M059J (cell line): ENCODE data around the gene NCOA1. TPM values are rescaled to one million over a fixed set of nuclear protein-coding genes. Genes with fewer than 3 reads are reported as not detected.
"Not testable (repeated sequence)": the region's sequence is repeated elsewhere in the genome, so short reads cannot be mapped to it uniquely, and the experiment has no call there.

Source experiments
- DNase-seq: peaks from one replicate; pipeline ENCODE4 v3.0.0-alpha.2; 2012; ENCODE audit warnings: low read depth
- total RNA-seq: library from RNA; depleted of rRNA; stranded (reverse); fragments of >200 nt; shearing (Covaris generic); gene quantifications from 2 replicates; pipeline ENCODE4 v1.2.3, GENCODE V29; 2014

NCOA1 gene
- total RNA-seq, 1 experiment from 2014 or later = 13.7 TPM

DNA sequence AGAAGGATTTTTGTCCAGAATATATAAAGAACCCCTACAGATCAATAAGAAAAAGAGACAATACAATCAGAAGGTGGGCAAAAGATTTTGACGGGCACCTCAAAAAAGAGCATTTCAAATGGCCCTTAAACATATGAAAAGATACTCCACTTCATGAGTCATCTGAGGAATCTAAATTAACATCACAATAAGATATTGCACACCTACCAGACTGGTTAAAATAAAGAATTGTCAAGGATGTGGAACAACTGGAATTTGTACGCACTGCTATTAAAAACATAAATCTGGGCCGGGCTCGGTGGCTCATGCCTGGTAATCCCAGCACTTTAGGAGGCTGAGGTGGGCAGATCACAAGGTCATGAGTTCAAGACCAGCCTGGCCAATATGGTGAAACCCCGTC lies 17.0 kb upstream of the NCOA1 start:
- DNase-seq = no peak

DNA sequence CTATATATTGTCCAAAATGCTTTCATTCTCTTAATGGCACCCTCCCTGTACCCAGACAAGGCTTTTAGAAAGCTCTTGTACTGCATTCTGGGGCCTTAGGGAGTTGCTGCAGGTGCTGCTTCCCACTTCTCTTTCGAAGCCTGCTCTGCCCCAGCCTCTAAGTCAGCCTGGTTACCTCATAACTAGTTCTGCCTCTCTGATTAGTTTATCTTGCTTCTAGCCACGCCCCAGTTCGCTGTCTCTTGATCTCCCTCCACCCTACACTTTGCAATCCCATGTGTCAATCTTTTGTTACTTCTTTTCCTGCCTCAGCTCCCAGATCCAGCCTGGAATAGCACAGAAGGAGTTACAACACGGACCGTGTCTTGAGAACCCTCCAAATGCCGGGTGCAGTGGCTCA lies 13.8 kb upstream of the NCOA1 start:
- DNase-seq = no peak

DNA sequence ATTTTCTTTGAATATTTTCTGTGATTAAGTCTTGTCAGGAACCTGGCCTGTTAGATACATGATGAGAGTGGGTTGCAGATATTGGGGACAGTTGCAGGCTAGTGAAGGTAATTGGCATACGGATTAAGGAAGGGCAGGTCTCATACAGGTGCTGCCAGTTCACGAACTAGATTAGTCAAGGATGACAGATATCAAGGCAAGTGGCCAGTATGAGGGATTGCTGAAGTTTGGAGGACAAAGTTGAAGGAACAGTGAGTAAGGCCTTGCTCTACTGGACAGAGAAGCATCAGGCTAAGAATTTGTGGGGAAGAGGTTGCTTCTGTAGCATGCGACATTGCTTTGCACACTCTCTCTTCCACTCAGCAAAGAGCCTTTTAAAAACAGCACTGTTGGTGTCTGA lies 12.8 kb upstream of the NCOA1 start:
- no peak for DNase-seq

DNA sequence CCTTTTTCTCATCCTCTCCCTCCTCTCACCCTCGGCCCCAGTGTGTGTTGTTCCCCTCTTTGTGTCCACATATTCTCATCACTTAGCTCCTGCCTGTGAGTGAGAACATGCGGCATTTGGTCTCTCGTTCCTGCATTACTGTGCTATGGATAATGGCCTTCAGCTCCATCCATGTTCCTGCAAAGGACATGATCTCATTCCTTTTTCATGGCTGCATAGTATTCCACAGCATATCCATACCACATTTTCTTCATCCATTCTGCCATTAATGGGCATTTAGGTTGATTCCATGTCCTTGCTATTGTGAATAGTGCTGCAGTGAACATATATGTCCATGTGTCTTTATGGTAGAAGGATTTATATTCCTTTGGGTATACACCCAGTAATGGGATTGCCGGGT lies 10.8 kb upstream of the NCOA1 start:
- no peak for DNase-seq

DNA sequence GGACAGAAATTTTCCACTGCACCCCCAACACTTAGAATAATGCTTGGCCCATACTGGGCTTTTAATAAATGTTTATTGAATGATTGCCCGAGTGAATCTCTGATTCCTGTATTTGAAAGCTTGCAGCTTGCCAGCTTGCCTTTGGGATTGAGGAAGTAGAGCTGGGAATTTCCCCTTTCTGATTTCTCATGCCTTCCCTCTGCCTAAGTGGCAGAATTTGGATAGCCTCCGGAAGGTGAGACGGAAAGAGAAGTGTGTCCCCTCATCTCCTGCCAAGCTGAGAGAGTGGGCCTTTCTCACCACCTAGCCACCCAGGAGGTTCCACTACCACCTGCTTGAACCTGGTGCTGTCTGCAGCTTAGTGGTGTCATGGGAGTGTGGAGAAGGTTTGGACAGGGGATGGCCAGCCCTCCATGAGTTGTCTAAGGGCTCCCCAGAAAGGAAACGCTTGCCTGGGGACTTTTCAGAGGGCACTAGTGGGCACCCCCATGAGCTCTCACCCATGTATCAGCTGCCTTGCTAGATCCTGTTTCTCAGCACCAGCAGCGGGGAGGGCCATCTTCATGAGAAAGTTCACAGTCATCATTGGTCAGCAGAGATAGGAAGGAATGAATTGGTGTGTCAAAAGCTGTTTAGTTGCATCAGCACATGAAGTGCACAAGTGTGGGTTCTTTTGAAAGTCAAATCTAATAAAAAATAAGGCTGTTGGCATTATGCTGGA lies 8.6 kb upstream of the NCOA1 start:
- no peak for DNase-seq

DNA sequence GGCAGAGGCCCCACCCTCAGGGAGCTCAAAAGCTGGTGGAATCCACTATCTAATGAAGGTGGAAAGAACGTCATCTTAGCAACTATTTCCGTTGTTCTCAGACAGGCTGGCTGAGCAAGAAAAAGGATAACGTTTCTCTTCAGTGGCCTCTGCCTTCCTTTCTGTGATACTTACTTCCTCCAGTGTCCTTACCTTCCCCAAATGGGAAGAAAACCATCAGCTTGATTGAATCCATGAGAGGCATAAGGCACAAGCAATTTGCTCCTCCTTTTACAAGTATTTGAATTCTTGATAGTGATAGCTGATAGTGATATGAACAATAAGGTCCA lies 8.1 kb upstream of the NCOA1 start:
- DNase-seq = no peak

DNA sequence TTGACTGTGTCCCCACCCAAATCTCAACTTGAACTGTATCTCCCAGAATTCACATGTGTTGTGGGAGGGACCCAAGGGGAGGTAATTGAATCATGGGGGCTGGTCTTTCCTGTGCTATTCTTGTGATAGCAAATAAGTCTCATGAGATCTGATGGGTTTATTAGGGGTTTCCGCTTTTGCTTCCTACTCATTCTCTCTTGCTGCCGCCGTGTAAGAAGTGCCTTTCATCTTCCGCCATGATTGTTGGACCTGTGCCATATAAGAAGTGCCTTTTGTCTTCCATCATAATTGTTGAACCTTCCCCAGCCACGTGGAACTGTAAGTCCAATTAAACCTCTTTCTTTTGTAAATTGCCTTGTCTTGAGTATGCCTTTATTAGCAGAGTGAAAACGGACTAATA lies 6.4 kb upstream of the NCOA1 start:
- not testable (repeated sequence) for DNase-seq

DNA sequence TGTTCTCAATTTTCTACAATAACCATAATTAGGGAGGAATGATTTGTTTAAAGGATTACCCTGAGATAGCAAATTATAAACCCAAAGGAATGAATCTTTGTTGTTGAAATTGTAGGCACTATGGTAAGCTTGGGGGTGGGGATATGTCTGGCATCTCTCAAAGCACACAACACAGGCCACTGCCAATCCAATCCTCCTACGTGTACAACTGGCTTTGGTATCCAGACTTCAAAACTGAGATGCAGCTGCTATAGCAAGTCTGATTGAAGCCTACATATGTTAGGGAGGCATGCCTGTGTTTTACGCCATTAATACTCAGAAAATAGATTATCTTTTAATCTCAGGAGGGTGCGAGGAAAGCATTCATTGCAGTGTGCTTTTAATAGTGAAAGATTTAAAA lies 5.9 kb upstream of the NCOA1 start:
- DNase-seq = no peak

DNA sequence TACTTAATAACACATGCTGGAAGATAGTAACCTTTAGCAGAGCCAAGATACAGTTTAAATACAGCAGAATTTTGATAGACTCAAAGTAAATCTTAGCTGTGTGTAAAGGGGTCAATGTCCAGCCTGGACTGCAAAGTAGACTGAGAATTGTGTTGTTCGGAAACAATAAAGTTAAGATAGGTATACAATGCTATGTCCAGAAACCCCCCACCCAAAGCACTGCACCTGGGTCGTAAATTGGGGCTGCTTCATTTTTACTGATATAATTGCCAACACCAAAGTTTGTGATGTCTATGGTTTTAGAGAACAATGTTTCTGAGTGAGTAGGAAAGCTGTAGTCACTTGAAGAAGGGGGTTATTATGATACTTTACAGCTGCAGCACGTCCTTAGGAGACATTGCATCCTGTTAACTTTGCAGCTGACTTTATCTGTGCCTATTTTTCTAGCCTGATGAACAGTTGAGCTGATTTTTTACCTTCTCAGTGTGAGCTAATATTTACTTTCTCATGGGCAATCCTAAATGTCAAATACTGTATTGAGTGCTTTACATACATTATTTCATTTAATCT lies 4.3 kb upstream of the NCOA1 start:
- DNase-seq = no peak

DNA sequence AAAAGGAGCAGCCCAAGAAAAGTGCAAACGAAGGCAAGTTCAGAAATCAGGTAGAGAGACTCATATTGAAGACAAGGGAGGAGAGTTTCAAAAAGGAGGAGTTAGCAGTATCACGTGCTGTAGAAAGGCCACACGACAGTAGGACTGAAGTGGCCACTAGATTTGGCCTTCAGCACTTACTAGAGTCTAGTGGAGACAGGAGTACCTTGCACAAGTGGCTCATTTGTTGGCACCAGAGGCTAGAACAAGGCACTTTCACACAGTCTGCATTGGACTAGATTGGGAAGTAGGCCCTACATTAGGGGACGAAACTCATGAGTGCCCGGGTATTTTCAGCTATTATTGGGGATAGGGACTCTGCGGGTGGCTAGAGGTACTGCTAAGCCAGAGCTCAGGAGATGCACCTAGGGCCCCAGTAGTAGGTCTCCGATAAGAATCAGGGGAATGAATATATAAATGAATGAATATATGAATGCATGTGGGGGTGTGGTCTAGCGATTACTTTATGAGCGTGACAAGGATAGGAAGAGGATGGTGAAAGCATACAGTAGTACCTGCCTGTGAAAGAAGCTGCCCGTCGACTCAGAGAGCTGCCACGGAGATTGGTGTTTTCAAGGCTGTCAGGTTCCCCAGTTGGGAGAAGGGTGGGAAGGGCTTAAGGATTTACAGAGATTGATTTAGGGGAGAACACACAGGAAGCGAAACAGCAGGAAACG lies 1.4 kb upstream of the NCOA1 start:
- no peak for DNase-seq

DNA sequence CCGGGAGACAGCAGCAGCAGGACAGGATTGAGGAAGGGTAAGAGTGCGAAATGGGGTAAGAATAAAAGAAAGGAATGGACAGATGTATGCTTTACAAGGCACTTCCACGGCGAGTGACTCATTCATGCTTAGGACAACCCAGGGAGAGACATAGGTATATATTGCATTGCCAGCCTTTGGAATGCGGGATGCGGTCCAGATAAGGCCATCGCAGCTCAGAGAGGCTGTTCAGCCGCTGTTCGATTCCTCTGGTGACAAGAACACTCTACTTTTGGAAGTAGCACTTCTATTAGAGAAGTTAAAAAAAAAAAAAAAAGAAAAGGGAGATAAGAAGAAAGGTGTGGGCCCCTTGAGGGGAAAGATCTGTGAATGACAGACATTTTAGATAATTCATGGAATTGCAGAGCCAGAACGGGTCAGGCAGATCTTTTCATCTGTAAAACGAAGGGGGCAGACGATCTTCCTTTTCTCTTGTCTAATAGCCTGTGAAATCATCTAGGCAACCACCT lies 819 bp upstream of the NCOA1 start:
- DNase-seq = peak; percentile 45

DNA sequence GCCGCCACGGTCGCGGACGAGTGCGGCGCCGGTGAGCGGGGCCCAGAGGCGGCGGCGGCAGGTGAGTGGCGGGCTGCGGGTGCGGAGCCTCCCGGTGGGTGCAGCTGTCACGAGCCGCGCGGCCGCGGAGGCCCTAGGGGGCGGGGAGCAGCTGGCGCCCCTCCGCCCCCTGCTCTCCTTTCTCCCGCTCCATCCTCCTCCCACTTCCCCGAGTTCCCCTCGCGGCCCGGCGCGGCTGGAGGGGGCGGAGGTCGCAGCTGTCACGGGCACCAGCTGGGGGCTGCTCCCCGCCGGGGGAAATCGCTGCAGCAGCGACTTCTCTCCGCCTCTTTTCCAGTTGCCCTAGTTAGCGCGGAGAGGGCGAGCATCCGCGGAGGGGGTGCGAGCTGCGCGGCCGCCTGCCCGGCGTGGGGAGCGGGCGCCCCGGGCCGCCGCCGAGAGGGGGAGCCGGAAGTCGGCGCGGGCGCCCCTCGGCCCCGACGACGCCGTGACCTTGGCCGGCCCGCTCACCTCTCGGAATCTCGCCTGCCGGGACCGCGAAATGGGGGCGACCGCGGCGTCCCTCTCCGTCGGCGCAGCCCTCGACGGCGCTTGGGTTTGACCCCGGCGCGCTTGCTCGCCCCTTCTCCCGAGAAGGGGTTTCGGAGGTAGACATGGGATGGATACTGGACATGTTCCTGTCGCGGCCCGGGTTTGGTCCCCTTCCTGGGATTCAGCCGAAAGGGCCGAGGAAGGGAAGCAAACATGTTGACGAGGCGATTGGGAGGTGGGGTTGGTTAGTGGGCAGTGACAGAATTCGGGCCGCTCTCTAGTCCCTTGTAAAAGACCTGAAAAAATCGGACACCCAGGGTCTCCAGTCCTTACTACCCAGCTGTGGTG lies 727 bp downstream of the NCOA1 start:
- peak; percentile 34 for DNase-seq

DNA sequence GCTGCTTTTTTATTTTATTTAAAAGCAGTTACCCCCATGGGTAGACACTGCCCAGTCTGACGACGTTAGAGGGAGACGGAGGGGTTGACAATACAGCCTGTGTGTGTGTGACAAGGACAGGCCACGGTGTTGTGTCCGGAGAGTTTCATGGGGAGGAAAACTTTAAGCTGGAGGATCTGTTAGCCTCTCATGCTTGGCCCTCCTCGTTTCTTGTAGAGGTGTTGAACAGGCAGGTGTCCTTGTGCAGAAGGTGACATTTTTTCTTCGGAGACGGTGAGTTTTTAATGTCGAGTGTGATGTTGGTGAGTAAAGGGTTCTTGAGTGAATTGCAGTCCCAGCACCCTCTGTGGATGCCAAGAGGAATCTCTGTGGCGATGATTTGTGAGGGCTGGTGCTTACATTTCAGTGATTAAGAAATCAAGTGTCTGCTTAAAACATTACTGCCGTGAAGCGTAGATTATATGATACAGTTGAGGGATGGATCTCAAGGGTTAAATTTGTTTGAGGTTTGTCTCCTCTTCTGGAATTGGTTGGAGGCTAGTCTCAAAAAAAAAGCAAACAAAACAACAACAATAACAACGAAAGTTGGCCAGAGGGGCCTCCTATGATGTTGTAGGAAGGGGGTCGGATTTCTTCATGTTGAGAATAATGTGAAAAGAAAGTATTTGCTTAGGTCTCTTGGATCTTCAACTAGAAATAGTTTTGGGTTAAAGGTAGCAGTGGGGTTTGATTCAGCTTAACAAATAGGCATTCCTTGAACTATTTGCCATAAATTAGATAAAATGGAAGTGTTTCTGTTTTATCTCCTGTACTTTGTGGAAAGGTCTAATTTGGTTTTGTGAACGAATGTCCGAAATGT lies 1.6 kb downstream of the NCOA1 start:
- DNase-seq = peak; percentile 10

DNA sequence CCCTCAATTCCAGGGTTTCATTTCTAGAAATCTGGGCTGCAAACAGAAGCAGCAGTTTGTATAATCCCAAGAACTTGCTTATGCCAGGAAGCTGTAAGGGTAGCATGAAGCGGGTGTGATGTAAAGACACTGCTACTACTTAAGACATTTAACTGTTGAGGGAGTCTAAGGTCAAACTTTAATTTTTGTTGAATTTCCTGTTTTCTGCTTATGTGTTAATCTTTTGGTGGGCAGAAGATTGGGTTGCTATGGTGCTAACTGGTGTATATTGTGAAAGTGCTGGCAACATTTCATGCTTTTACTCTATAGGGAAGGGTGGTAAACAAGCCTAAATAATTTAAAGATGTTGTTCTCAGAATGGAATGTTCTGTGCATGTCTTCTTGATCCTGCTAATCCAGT lies 2.7 kb downstream of the NCOA1 start:
- DNase-seq = no peak

DNA sequence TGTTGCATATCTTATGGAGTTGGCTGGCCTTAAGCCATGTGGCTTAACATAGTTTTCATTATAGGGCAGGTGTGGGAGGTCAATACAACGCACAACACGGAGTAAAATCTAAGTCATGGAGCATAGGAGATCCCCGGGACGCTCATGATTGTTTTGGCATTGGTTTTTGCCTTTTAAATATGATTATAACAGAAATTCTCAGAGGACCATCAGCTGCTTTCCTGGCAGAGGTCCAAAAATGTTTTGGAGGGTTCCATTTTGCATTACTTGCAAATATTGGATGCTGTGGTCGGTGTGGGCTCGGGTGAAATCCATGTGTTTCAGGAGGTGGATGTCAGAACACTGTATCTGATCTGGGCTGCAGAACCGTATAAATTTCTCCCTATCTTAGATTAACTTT lies 3.4 kb downstream of the NCOA1 start:
- no peak for DNase-seq

DNA sequence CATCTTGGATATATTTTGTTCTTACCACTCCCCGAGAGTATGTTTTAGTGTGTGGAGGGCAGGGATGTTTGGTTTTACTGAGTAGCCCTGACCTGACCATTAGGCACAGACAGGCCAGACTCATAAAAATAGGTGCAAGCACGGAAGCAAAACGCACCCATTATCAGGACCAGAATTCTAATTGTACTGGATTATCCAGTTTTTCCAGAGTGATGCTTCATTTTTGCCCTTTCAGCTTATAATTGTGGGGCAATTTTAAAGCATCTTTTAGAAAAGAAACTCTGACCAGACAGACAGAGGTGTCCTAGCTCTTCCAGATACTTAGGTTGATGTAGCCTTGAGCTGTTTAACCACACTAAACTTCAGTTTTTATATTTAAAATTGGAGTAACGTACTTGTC lies 4.4 kb downstream of the NCOA1 start:
- no peak for DNase-seq

DNA sequence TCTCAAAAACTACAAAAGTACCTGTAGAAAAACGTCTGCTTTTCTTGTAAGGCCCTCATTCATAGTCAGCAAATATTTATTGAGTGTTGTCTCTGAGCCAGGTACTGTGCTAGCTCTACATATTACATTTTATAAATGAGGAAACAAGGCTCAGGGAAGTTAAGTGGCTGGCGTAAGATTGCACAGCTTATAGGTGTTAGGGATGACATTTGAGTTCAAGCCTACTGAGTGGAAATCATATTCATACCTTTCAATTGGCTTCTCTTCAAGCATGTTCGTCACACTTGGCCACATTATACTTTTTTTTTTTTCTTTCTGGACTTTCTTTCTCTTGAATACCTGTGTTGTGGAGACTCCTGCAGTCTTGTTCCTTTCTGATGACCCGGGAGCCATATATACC lies 5.9 kb downstream of the NCOA1 start:
- no peak for DNase-seq

DNA sequence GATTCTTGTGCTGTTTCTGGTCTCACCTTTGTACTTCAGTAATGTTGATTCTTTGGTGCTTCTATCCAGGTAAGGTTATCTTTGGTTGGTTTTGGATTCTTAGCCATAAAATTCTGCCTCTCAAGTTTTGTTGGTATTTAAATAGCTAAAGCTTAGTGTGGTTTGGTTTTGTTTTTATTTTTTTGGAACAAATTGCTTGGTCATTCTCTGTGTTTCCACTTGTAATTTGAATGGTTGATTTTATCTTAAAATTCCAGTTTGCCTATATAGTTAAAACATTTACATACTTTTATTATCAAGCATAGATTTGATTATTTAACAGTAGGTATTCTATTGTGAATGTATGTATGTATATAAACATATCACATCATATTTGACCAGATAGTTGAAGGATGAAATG lies 6.6 kb downstream of the NCOA1 start:
- DNase-seq = no peak

DNA sequence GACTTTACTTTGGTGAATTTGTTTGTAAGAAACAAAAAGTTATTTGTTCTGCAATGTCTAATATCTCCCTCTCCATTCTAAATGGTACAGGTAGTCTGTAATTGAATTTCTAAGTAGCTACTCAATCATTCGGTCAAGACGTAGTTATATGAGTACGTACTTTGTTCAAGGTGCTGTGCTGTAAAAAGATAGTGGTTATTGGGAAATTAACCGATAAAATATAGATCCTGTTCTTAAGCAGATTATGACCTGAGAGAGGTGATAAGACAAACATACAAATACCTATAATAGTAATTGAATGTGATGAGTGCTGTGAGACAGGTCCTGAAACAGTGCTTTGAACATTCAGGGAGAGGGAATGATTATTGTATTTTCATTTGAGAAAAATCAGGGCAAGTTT lies 7.1 kb downstream of the NCOA1 start:
- DNase-seq = no peak

DNA sequence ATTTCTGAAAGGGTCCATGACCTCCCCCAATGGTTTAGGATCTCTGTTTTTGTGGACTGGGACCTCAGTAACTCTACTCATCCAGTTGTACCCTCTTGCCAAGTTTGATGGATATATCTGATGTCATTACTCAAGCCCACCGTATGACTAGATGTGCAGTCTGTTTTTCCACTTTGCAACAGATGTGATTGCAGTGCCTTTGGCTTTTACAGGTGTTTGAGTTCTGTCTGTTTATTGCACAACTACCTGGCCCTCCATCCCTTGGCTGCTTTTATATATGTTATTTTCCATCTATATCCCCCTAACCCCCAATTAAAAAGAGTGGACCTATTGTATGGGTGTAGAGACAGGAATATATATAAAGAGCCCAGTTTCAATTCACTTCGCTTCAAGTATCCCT lies 10.8 kb downstream of the NCOA1 start:
- DNase-seq = no peak

DNA sequence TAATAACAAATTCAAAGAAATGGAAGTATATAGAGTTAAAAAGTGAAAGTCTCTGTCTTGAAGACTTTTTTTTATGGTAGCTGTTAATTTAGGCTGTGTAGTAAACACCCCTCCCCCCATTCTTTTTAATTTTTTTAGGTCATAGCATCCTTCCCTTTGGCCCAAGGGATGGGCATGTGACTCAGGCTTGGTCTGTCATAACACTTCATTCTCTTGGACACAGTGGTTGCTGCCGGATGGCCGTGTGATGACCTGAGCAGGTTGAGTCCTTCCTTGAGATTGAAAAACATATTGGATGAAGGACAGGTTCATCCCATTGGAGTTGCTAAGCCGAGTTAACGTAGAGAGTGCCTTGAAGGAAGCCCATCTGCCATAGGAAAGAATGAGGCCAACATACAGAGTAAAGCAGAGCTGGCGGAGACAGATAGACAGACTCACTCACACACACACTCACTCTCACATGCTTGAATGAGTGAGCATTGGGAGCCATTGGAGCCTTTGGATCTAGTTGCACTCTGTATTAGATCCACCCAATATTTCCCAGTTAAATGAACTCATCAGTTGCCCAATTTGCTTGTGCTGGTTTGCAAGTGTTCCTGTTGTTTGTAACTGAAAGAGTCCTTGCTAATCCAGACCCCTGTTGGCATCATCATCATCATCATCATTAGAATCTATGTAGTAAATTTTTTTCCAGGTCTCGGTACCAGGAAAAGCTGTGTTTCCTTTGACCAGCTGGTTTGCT lies 14.7 kb downstream of the NCOA1 start:
- no peak for DNase-seq
